HG03520 (cell line): Measurements from ENCODE around the gene PPARD.

ENCODE experiments used
- ATAC-seq: cut with Tn5 transposase; IDR thresholded peaks from one replicate; pipeline ENCODE4 v1.9.1; 2021; ENCODE audit warnings: mild to moderate bottlenecking, moderate library complexity; ENCODE audit not compliant: unreplicated experiment

PPARD gene

DNA sequence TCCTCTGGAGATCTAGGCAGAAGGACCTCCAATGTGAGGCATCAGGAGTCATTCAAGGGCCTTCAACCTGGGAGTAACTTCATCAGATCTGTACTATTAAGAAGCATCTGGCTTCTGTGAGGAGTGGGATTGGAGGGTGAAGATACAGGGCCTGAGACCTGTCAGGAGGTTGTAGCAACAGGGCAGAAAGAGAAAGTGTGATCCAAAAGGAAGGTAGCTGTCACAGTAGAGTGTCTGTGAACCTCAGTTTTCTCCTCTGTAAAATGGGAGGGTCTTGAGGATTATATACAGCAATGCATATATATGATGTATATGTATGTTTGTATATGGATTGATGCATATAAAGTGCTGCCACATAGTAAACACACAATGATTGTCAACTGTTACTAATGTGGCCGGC is 123.3 kb downstream of the PPARD start:
- ATAC-seq = no peak

DNA sequence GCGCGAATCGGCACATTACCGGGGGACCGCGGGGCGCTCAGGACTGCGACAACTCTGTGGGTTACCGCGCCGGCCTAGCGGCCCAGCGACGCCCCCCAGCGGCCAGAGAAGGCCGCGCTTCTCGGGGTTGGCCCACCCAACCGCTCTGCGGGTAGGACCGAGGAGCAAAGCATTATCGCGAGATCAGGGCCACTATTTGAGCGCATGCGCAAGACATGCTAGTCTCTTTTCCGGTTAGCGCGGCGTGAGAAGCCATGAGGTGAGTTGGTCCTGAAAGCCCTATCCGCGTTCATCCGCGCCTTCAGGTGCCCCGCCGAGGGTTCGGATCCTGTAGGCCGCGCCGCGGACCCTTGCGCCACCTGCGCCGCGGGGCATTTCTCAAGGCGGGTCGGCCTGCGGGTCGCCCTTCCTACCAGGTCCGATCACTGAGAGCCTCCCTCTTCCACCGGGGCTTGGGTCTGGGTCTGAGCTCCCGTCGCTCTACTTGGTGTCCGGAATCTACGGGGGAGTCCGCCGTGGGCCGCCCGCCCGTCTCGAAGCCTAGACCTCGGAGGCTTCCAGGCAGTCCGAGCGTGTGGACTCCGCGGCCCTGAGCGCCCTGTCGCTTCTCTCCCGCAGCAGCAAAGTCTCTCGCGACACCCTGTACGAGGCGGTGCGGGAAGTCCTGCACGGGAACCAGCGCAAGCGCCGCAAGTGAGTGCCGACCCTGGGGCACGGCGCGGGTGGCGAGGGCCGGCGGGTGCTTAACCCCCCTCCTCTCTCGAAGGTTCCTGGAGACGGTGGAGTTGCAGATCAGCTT is 126.0 kb downstream of the PPARD start, which contains the start of gene RPL10A:
RPL10A (plus strand) TSS at position 221 of the 799 bp plus-strand sequence; CDS start at position 255, 34 bp downstream.
- ATAC-seq = peak; percentile 75

DNA sequence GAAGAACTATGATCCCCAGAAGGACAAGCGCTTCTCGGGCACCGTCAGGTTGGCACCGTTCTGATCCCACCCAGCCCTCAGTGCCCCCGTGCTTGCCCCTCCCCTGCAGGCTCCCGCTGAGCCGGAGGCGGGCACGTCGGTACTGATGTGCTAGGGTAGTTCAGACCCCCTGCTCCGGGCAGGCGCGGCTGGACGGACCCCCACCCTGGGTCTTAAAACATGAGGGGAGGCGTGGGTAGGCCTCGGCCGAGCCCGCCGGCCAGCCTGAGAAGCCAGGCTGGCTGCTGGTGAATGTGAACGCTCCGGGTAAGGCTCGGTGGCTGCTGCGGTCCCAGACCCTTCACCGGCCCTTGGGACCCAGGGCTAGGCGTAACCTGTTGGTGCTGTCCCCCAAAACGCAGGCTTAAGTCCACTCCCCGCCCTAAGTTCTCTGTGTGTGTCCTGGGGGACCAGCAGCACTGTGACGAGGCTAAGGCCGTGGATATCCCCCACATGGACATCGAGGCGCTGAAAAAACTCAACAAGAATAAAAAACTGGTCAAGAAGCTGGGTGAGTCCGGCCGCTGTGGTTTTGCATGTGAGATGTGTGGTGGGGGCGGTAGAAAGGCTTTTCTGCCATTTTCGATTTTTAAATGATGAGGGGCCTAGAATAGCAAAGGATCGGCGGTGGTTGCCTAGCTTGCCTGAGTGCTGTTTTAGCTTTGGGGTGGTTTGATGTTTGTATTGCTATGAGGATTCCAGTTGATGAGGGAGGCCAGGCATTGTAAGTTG is 126.8 kb downstream of the PPARD start:
- no peak for ATAC-seq

DNA sequence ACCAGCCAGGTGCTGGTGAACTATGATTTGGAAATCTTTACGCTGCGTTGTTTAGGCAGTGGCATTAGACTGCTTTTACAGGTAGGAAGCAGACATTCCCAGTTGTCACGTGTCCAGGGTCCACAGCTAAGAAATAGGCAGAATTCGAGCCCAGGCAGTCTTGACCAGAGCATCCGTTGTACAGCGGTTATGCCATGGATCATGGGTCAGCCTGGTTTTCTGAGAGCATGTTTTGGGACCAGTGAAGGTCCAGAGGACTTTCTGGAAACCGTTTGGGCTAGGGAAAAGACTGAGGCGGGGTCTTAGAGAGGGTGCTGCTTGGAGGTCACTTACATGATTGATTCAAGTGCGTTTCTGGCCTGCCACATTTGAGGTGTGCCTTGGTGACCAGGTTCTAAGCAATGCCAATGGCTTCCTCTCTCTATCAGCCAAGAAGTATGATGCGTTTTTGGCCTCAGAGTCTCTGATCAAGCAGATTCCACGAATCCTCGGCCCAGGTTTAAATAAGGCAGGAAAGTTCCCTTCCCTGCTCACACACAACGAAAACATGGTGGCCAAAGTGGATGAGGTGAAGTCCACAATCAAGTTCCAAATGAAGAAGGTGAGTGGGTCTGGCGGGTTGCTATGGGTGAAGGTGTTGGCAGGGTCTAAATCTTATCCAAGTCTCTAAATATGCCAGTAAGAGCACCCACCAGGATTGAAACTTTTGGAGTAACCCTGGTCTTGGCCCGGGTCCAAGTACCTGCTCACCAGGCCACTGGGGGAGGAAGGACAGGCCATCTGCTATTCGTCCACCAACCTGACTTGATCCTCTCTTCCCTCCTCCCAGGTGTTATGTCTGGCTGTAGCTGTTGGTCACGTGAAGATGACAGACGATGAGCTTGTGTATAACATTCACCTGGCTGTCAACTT is 127.6 kb downstream of the PPARD start:
- ATAC-seq = no peak

DNA sequence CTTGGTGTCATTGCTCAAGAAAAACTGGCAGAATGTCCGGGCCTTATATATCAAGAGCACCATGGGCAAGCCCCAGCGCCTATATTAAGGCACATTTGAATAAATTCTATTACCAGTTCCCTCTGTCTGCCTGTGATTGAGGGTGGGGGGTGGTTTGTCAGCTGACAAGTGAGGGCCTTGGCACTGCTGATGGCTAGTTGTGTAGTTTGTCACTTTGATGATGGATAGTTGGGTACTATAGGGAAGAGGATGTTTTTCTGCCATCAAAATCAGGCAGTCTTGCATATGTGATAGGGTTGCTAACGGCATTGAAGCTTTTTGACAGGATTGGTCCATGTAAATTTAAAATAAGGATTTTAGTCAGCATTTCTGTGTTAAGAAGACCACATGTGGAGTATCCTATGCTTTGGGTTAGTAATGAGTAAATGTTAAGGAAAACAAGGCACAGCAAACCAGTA is 128.3 kb downstream of the PPARD start:
- ATAC-seq = no peak

DNA sequence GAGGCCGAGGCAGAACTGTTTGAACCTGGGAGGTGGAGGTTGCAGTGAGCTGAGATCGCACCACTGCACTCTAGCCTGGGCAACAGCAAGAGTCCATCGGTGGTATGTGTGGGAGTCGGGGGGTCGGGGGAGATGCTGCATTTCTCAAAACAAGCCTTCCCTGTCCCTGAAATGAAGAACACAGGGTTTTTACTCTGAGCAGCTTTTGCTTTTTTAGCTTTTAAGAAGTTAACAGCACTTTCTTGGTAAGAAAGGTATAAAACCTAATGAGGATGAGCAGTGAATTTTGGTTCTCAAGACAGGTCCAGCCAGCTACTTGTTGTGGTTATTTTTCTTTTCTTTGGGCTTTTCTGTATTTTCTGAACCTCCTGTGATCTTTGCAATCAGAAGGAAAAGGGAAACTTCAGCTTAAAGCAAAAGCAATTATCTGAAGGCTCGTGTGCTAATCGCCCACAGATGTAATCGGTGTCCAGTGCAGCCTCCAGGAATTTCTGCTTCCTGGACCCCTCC is 129.5 kb downstream of the PPARD start:
- ATAC-seq = no peak

DNA sequence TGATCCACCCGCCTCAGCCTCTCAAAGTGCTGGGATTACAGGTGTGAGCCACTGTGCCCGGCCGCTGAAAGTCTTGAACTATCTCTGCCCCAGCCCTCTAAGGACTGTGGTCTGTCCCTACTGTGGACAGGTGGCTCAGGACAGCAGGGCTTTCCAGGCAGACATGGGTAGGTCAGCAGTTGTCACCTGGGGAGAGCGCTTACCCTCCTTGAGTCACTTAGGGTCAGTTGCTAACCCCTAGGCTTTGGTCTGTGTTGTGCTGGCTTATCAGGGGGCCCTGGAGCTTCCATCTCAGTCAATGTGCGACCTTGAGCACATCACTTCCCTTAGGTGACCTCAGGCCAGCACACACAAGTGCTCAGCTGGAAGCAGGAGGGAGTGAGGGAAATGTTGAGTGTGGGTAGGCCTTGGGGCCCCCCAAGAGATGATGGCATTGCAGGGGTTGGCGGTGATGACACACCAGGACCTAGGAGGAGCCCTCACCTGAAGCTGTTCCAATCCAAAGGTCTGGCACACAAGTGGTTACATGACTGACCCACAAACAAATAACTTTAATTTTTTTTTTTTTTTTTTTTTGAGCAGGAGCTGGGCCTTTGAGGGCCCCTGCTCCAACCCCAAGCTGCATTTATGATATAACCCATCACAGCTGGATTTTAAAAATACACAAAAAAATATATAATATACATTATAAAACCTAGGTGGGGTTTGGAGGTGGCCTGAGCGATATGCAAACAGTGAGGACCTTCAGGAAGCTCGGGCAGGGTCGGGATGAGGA is 130.9 kb downstream of the PPARD start:
- ATAC-seq = no peak

DNA sequence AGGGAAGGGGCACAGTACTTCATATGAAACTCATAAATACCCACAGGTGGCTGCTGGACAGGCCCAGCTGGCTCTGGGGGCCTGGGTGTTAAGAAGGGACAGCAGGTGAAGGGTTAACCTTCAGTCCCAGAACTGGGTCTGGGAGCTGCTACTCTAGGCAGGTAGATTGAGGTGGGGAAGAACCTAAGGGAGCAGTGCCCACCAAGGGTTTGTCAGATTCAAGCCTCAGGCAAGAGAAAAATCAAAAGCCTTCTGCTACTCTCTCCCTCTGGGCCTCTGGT is 131.4 kb downstream of the PPARD start:
- no peak for ATAC-seq

DNA sequence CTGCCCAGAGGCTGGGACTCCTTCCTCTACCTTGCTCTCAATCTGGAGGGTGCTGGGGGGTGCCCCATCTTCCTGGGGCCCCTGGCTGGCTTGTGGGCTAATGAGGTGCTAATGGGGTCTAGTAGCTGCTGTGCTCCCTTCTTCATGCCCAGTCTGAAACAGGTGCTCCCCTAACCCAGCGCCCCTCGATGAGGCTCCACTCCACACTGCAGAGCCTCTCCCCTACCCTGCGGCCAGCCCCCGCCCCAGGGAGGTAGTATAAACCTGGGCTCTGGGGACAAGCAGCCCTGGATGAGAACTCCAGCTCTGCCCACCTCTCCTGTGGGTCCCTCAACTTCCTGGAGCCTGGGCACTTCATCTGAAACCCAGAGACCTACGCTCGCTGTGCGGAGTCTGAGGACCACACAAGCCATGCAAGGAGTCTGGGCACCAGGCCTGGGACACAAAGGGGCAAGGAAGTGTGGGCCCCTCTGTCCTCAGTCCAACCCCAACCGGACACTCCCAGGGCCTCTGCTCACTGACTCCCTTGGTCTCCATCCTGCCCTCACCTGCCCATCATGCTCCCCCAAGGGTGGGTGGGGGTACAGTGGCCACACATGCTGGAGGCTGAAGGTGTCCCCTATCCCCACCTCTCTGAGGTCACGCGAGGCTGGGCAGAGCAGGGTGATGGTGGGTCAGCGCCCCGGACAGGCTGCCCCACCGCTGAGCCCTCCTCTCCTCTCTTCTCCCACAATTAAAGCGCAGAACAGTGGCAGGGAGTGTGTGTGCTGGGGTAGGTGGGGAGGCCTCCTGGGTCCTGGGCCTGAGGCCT is 132.0 kb downstream of the PPARD start:
- ATAC-seq = no peak

DNA sequence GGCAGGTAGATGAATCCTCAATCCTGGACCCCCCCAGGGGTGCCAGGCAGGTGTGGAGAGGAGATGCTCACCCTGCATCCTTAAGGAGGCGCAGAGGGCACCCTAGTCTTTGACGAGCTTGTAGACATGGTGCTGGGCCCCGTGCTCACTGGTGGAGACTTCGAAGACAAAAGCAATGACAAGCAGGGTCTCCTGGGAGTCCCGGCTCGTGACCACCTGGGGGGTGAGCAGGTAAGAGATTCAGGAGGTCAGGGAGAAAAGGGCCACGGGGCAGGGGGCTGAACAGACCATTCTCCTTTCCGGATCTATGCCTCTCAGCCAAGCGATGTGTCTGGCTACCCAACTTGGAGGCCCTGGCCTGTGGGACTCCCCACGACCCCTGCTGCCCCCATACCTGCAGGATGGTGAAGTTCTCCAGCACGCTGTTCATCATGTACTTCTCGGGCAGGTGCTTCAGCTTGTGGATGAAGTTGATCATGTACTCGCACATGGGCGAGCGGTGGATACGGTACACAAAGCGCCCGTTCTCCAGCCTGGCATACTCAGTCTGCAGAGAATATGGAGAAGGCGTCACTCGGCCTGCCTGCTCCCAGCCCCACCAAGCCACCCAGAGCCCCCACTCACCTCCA is 132.7 kb downstream of the PPARD start:
- no peak for ATAC-seq

DNA sequence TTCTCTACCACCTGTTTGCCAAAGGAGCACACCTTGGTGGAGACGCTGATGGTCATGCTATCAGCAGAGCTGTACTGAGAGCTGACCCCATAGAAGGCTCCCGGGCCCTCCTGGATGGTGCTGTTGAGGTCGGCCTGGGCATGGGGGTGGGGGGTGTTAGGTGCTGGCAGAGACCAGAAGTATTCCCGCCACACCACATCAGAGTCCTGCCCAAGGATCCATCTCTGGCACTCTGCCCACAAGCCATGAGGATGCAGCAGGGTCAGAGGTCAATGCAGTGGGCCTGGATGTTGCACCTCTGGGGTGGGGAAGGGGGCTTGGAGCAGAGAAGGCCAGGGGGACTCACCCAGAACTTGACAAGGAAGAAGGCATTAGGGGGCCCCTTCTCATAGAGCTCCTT is 133.2 kb downstream of the PPARD start:
- ATAC-seq = no peak

DNA sequence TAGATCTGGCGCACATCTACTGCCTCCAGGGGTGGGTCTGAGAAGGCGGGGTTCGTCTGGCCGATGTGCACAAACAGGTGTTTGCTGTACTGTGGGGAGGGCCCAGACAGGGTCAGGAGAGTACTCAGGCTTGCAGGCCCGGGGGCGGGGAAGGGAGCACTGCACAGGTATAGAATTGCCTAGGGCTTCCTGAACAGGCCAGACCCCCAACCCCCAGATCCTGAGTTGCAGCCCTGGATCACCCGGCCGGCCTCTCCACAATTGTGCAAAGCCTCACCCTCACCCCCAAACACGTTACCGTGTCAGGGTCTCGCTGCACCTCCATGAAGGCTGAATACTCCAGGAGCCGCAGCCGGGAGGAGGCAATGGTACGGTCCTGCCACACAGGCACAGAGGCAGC is 133.6 kb downstream of the PPARD start:
- no peak for ATAC-seq

DNA sequence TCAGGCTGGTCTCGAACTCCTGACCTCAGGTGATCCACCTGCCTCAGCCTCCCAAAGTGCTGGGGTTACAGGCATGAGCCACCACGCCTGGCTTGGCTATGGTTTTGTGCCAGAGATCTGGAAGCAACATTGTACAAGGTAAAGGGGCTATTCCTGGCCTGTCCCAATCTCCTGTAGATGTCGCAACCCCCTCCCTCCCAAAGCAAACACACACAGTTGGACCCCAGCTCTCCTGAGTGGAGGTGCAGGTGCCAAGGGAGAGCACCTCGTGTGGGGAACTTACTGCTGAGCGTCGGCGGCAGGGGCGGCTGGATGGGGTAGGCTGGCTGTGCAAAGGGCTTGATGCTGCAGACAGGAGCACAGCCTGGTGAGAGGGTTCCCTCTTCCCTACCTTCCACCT is 134.7 kb downstream of the PPARD start:
- ATAC-seq = no peak
